K562 (cell line): ENCODE results near the gene A4GALT. TPM values are rescaled to one million over a fixed set of nuclear protein-coding genes. Genes with fewer than 3 reads are reported as not detected.

ENCODE experiments used
- ATAC-seq: fragments of 200-7000 bp; cut with Tn5 transposase; 3 replicates; pipeline ENCODE4 v1.9.1; 2020; ENCODE audit warnings: moderate library complexity
- BruUV-seq: library from RNA; stranded (reverse); fragments of 400-500 nt; replicated peaks from 2 replicates; lab custom pipeline; 2021; lab: Mats Ljungman, UMichigan
- CTCF ChIA-PET: fragments of 300-600 bp; formaldehyde crosslinking; extraction: SDS; loops from one replicate; lab custom pipeline; 2021; ENCODE audit warnings: low intra/inter-chr PET ratio; lab: Yijun Ruan, JAX
- POLR2A ChIA-PET: fragments of 300-600, 350-650 bp; sonication (Branson Sonifier 250); formaldehyde crosslinking; extraction: SDS; loops from one replicate; lab custom pipeline; 2021; ENCODE audit warnings: antibody characterized with exemption, inconsistent platforms; lab: Yijun Ruan, JAX
- DNase-seq, 4 experiments: peaks; one replicate each; pipeline versions ENCODE4 v3.0.0 to v3.0.0-alpha.2; 2011 to 2018; ENCODE audit warnings: low spot score in 3 of 4, mixed read lengths in 3 of 4; ENCODE audit errors: extremely low read depth in 1 of 4
- FAIRE-seq: peaks from 2 replicates; lab custom pipeline; 2011; peaks lifted over from hg19 to GRCh38; lab: Jason Lieb, UNC
- H2AFZ ChIP-seq: 2 replicates; pipeline ENCODE4 v1.6.0; 2011; ENCODE audit warnings: low read depth, low read length, control low read depth, inconsistent platforms
- H3K27ac ChIP-seq: fragments of 200-600 bp; 3 replicates; pipeline ENCODE4 v1.8.0; 2011; ENCODE audit warnings: low read depth, mild to moderate bottlenecking, control low read depth, inconsistent platforms, low read length, moderate library complexity, mixed read lengths; ENCODE audit errors: extremely low read depth
- H3K27me3 ChIP-seq, 2 experiments: fragments of 300-600 bp in 1 of 2; 2 replicates in 1 of 2; 3 replicates in 1 of 2; pipeline versions ENCODE4 v1.6.0 to v1.8.0; 2011; ENCODE audit warnings: inconsistent platforms in 2 of 2, low read length in 2 of 2, mild to moderate bottlenecking in 1 of 2, mixed read lengths in 1 of 2, moderate library complexity in 1 of 2; ENCODE audit not compliant: control insufficient read depth in 2 of 2, insufficient read depth in 2 of 2
- H3K36me3 ChIP-seq: fragments of 300-600 bp; 3 replicates; pipeline ENCODE4 v1.8.0; 2011; ENCODE audit warnings: mild to moderate bottlenecking, low read length, inconsistent platforms; ENCODE audit not compliant: control insufficient read depth, insufficient read depth
- H3K4me1 ChIP-seq, 2 experiments: fragments of 200-600 bp in 1 of 2; replicated peaks in 1 of 2; 2 replicates in 1 of 2; 3 replicates in 1 of 2; pipeline versions ENCODE4 v1.5.1 to v1.8.0; 2011; ENCODE audit warnings: inconsistent platforms in 2 of 2, low read length in 2 of 2, mild to moderate bottlenecking in 1 of 2, mixed read lengths in 1 of 2, moderate library complexity in 1 of 2; ENCODE audit not compliant: control insufficient read depth in 2 of 2, insufficient read depth in 2 of 2
- H3K4me2 ChIP-seq: 2 replicates; pipeline ENCODE4 v1.6.1; 2011; ENCODE audit warnings: low read length, control low read depth, inconsistent platforms, mixed read lengths; ENCODE audit not compliant: insufficient read depth
- H3K4me3 ChIP-seq: fragments of 200-600 bp; sonication (generic), shearing (Covaris generic); 2 replicates; pipeline ENCODE4 v1.5.1; 2016; ENCODE audit warnings: control low read depth, inconsistent platforms
- H3K79me2 ChIP-seq: fragments of 200-600 bp; 3 replicates; pipeline ENCODE4 v1.8.0; 2011; ENCODE audit warnings: low read length, inconsistent platforms; ENCODE audit not compliant: control insufficient read depth, insufficient read depth
- H3K9ac ChIP-seq, 2 experiments: 2 replicates each; pipeline versions ENCODE4 v1.6.0 to v1.6.1; 2011; ENCODE audit warnings: low read depth in 2 of 2, low read length in 2 of 2, control low read depth in 1 of 2, inconsistent platforms in 1 of 2, mild to moderate bottlenecking in 1 of 2, mixed read lengths in 1 of 2; ENCODE audit not compliant: insufficient read depth in 1 of 2
- H3K9me1 ChIP-seq: one replicate; pipeline ENCODE4 v1.6.0; 2011; ENCODE audit warnings: inconsistent platforms, mild to moderate bottlenecking, low read length, moderate library complexity; ENCODE audit not compliant: control insufficient read depth, insufficient read depth
- H3K9me3 ChIP-seq: replicated peaks from 2 replicates; pipeline ENCODE4 v1.5.1; 2011; ENCODE audit warnings: low read depth, low read length, inconsistent platforms; ENCODE audit not compliant: control insufficient read depth, insufficient read depth
- H4K20me1 ChIP-seq: replicated peaks from 2 replicates; pipeline ENCODE4 v1.6.1; 2011; ENCODE audit warnings: low read length, inconsistent platforms, mixed read lengths; ENCODE audit not compliant: control insufficient read depth, insufficient read depth
- ATF1 ChIP-seq, 2 experiments: fragments of 450-650 bp in 1 of 2; IDR thresholded peaks; 2 replicates each; pipeline ENCODE4 v1.6.1; 2016; ENCODE audit warnings: missing compliant biosample characterization in 1 of 2, missing genetic modification characterization in 1 of 2
- COPS2 ChIP-seq: fragments of 450-650 bp; conservative IDR thresholded peaks from 2 replicates; pipeline ENCODE4 v1.6.1; 2016; ENCODE audit warnings: mild to moderate bottlenecking, moderate library complexity
- HDAC2 ChIP-seq: fragments of 450-650 bp; IDR thresholded peaks from 2 replicates; pipeline ENCODE4 v1.6.1; 2016; ENCODE audit warnings: mild to moderate bottlenecking
- HLTF ChIP-seq: fragments of 450-650 bp; IDR thresholded peaks from 2 replicates; pipeline ENCODE4 v1.6.1; 2016
- MECOM ChIP-seq: fragments of 250-450 bp; sonication (Bioruptor Pico); IDR thresholded peaks from 2 replicates; pipeline ENCODE4 v1.8.0; 2022; ENCODE audit warnings: inconsistent platforms
- NEUROD1 ChIP-seq: fragments of 150-350 bp; IDR thresholded peaks from 2 replicates; pipeline ENCODE4 v1.6.1; 2014; ENCODE audit warnings: borderline replicate concordance, low read length, low read depth; ENCODE audit not compliant: partially characterized antibody
- SMARCE1 ChIP-seq: fragments of 450-650 bp; IDR thresholded peaks from 2 replicates; pipeline ENCODE4 v1.7.1; 2016; ENCODE audit warnings: mild to moderate bottlenecking
- ZNF121 ChIP-seq: sonication (generic); formaldehyde crosslinking; conservative IDR thresholded peaks from 2 replicates; pipeline ENCODE4 v1.8.0; 2022; ENCODE audit warnings: missing genetic modification reagents
- ZNF224 ChIP-seq: sonication (generic); formaldehyde crosslinking; IDR thresholded peaks from 2 replicates; pipeline ENCODE4 v1.8.0; 2022; ENCODE audit warnings: mild to moderate bottlenecking, missing genetic modification reagents
- ZNF717 ChIP-seq: fragments of 250-450 bp; sonication (Bioruptor Pico); IDR thresholded peaks from 2 replicates; pipeline ENCODE4 v1.5.0; 2021
- WGBS: fragments of 100-300 bp; shearing (Covaris generic); methylation state at CpG from one replicate; pipeline ENCODE4 v1.1.6; 2016; ENCODE audit warnings: low coverage, mixed read lengths; ENCODE audit not compliant: insufficient coverage; ENCODE audit errors: missing lambda C conversion rate; 5-methylcytosine and 5-hydroxymethylcytosine counted together
- in situ Hi-C: fragments of 300-500 bp; cut with MboI; formaldehyde crosslinking; loops from 4 replicates; pipeline ENCODE4 v1.15.0; 2018; ENCODE audit warnings: inconsistent platforms, mixed read lengths
- intact Hi-C: fragments of 100-400 bp; cut with micrococcal nuclease; formaldehyde crosslinking; loops from 2 replicates; pipeline ENCODE4 v1.14.2; 2022
- polyA plus RNA-seq, 8 experiments: library from polyadenylated mRNA; depleted of rRNA in 4 of 8; stranded (reverse) in 5 of 8; unstranded in 3 of 8; fragments of >200 nt; fragmentation: Nextera tagmentation in 2 of 8; fragmentation: Illumina TruSeq in 1 of 8; extraction: Ambion mirVana in 2 of 8; extraction: Trizol in 1 of 8; gene quantifications; 2 replicates each; pipeline versions ENCODE4 v1.2.1 to v1.2.3, GENCODE V29; 2011 to 2014; ENCODE audit warnings: inconsistent platforms in 1 of 8, missing spikeins in 1 of 8
- total RNA-seq, 7 experiments: library from RNA; depleted of rRNA in 6 of 7; stranded (reverse); fragments of >200 nt in 6 of 7; fragmentation: Illumina TruSeq in 2 of 7; extraction: Trizol in 2 of 7; gene quantifications; 2 replicates each; pipeline versions ENCODE4 v1.2.1 to v1.2.3, GENCODE V29; 2011 to 2021; ENCODE audit warnings: low replicate concordance in 1 of 7

A4GALT gene
- total and polyA plus RNA-seq, 9 of the 15 experiments (the other 6 are each of a cell fraction or from before 2014, with no cell fraction given): 0.07 to 0.11 TPM; not detected in 7

DNA sequence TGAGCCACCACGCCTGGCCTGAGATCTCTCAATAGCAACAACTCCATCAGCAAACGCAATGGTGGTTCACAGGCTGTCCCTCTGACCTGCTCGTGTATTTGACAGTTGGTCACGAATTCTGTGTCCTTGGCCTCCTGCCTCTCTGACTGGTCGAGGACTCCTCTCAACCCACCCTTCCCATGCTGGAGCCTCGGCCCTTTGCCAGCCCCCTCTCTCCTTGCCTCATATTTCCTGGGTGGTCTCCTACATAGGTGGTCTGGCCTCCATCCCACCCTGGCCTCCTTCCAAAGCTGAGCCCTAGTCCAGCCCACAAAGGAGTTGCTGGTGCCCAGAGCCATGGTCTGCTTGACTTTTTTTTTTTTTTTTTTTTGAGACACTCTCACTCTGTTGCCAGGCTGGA, 11.4 kb upstream of the A4GALT start (continued):
- no peak for TF ChIP-seq ZNF121 (CRISPR knock-in tag)
- TF ChIP-seq HDAC2: no peak
- no peak for TF ChIP-seq ATF1 (CRISPR knock-in tag; IDR thresholded peaks at IDR 0.05)
- TF ChIP-seq ATF1 (tag; IDR thresholded peaks at IDR 0.05): no peak
- no peak for TF ChIP-seq ZNF224 (CRISPR knock-in tag)
- TF ChIP-seq SMARCE1: no peak

DNA sequence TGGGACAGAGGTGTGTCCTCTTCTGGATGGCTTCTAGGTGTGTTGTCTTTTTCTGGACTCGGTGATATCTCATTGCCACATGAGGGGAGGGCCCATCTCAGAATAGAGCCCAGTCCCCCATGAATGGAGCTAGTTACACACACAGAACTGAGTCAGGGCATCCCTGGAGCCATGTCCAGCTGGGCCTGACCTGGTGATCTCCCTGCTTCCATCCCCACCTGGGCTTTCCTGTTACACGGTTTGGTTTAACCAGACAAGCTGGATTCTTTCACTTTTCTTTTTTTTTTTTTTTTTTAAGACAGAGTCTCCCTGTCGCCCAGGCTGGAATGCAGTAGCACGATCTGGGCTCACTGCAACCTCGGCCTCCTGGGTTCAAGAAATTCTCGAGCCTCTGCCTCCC, 6.1 kb upstream of the A4GALT start:
- intact Hi-C loops: no loop called here

More for the DNA sequence above, 6.1 kb upstream of the A4GALT start:
- Histone ChIP-seq H3K36me3 (no peaks in the 10 kb centered on the region), H3K79me2 (no peaks in the 10 kb centered on the region), H3K9me1 (no peaks in the 10 kb centered on the region), H4K20me1 (no peaks in the 10 kb centered on the region), H2AFZ (no peak overlapping the region), H3K4me1 (peaks cover 0 to 4% of the 10 kb centered on the region in 2 experiments; a peak in 2 of 5 replicates), H3K4me2 (no peak overlapping the region), H3K27me3 (peaks cover 0 to 10% of the 10 kb centered on the region in 2 experiments; a peak in 3 of 5 replicates), H3K9me3 (no peaks in the 10 kb centered on the region), H3K9ac (no peak overlapping the region), H3K4me3 (no peak overlapping the region), H3K27ac (no peak overlapping the region)
- in situ Hi-C loops: no loop called here
- ChIA-PET POLR2A (interaction anchor here (0.8 to 1.6 kb wide), 2 partner anchors 9 to 279 kb away, joined by 3 to 4 read pairs; no protein-coding TSS in a partner anchor), CTCF (no interaction called here)
- ATAC-seq: no peak
- 0% methylated on average over 4 of the region's 6 CpGs for WGBS
- no TSS peak for BruUV-seq
- no peak for FAIRE-seq
- TF ChIP-seq ZNF717 (CRISPR knock-in tag) (no peak), NEUROD1 (no peak), MECOM (CRISPR knock-in tag) (no peak), HLTF (no peak), COPS2 (no peak)
- no peak for DNase-seq
